HG03342 (cell line): ENCODE data around the gene NAA60.

ENCODE experiments used
- ATAC-seq: cut with Tn5 transposase; IDR thresholded peaks from one replicate; pipeline ENCODE4 v1.9.1; 2021; ENCODE audit warnings: mild to moderate bottlenecking, moderate library complexity; ENCODE audit not compliant: unreplicated experiment

Gene NAA60

GRCh38 chr16:3443108-3444031 lies at the start of gene NAA60, which contains the start of gene ZNF597:
TSS of gene NAA60 (plus strand) at chr16:3443680. CDS start at chr16:3476228, 32,548 bp downstream.
TSS of gene ZNF597 (minus strand) at chr16:3443504. CDS start at chr16:3443153, 351 bp downstream.
- ATAC-seq = peak; percentile 93

GRCh38 chr16:3400446-3400778 lies 43.1 kb upstream of the NAA60 start:
- no peak for ATAC-seq

GRCh38 chr16:3400779-3401688 lies 42.4 kb upstream of the NAA60 start, which contains the start of the genes ZNF174 and ZSCAN32:
TSS of gene ZNF174 (plus strand) at chr16:3401215. CDS start at chr16:3402005, 790 bp downstream.
TSS of gene ZSCAN32 (minus strand) at chr16:3401004. CDS start at chr16:3397557, 3,447 bp downstream.
- peak; percentile 96 for ATAC-seq

DNA sequence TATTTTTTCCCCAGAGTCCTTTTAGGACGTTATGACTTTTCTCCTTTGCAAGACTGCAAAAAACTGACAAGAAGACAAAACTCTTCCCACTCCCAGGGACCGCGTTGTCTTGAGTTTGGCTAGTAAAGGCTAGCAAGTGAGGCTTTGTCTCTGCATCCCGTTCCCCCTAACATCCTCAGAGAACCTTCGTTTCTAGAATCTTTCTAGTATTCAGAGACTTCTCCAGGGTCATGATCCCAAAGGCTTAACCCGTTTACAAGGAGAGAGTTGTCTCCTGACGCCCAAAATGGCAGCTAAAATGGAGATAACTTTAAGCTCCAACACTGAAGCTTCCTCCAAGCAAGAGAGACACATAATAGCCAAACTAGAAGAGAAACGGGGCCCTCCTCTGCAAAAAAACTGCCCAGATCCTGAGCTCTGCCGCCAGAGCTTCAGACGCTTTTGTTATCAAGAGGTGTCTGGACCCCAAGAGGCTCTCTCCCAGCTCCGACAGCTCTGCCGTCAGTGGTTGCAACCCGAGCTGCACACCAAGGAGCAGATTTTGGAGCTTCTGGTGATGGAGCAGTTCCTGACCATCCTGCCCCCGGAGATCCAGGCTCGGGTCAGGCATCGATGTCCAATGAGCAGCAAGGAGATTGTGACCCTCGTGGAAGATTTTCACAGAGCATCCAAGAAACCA lies 41.6 kb upstream of the NAA60 start:
- no peak for ATAC-seq

DNA sequence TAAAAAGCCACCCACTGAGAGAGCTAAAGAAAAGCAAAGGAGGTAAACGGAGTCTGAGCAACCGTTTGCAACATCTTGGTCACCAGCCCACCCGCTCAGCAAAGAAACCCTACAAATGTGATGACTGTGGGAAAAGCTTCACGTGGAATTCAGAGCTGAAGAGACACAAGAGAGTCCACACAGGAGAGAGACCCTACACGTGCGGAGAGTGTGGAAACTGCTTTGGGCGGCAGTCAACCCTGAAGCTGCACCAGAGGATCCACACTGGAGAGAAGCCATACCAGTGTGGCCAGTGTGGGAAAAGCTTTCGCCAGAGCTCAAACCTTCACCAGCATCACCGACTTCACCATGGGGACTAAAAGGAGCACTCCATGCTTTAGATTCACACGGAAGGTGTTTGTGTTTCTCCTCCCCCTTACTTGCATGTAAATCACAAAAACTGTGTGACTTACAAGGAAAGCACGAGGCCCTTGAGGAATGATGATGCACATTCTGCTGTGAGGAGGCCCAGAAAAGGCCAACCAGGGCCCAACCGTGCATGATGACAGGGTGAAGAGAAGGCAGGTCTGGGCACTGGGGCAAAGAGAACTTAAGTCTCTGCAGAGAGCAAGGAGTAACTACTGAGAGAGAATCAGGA lies 34.8 kb upstream of the NAA60 start:
- no peak for ATAC-seq

DNA sequence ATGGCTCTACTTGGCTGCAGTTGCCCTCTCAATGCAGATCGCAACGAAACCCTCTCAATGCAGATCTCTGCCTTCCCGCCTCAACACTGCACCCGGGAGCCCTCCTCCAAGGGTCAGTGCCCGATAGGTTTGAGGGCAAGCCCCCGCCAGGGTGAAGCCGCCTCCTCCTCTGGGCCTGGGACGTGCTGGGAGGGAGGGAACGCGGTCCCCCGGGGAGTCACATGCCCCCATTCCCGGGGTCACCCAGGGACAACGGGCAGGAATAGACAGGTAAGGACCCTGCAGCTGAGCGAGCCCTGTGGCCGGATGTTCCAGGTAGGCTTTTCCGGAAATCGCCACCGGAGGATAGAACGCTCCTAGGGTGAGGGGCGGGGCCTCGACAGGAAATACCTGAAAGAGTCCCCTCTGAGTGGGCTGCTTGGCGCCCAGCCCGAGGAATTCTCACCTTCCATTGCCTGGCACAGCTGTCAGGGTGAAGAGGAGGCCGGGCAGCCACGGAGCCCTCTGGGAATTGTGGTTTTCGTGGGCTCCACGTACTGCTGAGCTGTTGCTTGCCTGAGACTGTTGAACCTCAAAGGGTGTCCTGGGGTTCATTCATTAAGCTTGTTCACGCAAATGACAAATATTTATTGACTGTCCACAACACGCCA lies 29.6 kb upstream of the NAA60 start:
- ATAC-seq = no peak

GRCh38 chr16:3431779-3432219 lies 11.7 kb upstream of the NAA60 start:
- ATAC-seq = no peak

GRCh38 chr16:3434373-3434772 lies 9.1 kb upstream of the NAA60 start:
- no peak for ATAC-seq

GRCh38 chr16:3439637-3440036 lies 3.8 kb upstream of the NAA60 start:
- no peak for ATAC-seq

- ATAC-seq = peak; percentile 28
Measured at GRCh38 chr16:3444032-3444388, 530 bp downstream of the NAA60 start.

DNA sequence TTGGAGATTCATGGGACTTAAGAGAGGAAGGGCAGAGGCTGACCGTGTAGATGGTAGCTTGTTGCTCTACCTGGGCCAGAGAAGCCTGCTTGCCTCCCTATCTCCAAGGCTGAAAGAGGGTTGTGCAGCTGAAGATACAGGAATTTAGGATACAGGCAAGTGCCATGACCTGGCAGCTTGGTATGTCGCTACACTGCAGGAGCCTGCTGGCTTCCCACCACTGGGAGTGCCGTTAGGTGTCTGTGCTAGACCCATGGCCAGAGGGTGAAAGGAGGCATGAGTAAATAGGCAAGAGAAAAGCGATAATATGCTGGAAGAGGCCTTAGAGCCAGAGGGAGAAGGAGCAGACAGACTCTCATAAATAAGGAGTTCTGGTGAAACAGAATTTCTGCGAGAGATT lies 10.6 kb downstream of the NAA60 start:
- no peak for ATAC-seq

DNA sequence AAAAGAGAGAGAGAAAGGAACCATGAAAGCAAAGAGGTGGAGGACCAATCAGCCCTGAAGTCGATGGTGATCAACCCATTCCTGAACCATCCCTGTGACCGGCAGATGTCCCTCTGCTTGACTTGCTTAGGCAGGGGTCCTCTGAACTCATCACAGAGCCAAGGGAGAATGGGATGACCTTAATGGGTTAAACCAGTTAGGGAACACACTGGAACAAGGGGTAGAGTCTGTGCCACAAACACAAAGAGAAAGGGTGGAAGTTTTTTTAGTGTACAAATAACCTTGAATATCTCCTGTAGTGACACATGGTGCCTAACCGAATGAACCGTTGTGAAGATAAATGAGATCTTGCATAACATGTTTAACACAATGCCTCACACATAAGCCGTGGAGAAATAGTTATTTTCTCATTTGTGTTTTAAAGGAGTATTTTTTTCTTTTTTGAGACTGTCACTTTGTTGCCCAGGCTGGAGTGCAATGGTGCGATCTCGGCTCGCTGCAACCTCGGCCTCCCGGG lies 11.2 kb downstream of the NAA60 start:
- no peak for ATAC-seq

DNA sequence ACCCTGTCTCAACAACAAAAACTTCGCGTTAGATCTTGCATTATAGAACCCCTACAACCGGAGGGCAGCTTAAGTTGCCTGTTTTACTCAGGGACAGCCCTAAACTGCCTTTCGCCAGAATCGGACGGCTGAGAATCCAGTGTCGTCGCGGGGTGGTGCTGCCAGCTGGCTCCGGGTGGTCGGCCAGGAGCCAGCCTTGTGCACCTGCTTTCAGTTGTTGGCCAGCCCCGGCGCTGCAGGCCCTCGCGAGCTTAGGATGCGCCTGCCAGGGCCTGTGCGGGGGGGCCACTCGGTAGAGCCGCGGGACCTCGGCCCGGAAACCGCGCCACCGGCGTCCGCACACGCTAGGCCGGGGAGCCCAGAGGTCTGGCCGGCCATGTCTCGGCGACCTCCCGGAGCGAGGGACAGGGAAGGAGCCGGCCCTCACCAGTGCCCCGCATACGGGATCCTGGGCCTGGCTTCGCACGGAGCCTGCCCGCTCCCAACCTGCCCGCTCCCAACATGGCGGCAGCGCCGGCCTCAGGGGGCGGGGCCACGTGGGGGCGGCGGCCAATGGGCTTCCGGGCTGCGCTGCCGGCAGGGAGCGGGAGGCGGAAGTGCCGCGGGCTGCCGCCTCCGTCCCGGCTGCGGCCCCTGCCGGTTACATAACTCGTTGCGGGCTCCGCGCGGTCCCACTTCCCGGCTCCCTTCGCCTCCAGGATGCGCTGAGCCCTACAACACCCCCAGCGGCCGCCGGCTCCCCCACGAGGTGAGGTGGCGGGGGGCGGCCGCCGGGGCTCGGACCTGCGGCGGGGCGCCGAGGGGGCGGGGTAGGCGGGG lies 14.2 kb downstream of the NAA60 start:
- peak; percentile 79 for ATAC-seq

DNA sequence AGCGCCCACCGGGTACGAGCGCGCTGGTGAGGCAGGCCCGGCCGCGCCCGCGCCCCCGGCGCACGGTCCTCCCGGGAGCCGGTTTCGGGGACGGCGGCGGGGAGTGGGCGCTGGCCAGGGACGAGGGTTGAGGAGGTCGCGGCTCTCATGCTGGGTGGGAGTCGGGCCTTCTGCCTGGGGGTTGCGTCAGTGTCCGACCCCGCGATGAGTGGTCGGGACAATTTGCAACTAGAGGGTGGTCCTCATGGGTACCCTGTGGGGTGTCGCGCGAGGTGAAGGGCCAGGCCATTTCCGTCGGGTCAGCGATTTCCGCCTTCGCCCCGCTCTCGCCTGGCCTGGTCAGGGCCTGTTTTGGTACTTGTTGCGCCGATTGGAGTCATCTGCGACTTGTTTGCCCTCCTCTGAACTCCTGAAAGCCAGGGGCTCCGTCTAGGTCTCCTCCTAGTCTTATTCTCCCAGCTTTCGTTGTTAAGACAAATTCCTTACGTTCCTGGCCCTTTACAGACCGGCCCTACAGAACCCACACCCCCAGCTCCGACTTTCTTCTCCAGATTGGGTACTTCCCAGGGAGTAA lies 14.9 kb downstream of the NAA60 start:
- ATAC-seq = peak; percentile 7

DNA sequence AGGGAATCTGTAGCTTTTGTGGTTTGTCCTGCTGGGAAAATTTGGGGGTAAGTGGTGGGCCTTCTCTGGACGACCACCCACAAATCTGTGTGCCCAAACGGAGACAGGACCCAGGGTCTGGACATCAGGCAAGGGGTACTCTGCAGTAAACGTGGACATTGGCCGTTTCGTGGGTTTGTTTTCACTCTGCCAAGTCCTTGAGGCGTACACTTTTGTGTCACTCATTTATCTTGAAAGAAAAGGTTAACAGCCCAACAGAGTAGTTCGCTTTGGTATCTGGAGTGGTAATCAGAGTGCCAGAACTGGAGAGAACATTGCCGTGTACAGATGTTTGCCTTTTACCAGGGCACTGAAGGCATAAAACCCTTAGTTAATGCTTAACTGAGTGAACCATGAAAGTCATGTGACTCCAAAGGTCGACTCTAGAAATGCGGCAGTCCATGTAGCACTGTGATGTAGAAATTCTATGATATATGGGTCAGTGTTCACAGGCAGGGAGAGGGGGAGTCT lies 15.4 kb downstream of the NAA60 start:
- ATAC-seq = no peak

DNA sequence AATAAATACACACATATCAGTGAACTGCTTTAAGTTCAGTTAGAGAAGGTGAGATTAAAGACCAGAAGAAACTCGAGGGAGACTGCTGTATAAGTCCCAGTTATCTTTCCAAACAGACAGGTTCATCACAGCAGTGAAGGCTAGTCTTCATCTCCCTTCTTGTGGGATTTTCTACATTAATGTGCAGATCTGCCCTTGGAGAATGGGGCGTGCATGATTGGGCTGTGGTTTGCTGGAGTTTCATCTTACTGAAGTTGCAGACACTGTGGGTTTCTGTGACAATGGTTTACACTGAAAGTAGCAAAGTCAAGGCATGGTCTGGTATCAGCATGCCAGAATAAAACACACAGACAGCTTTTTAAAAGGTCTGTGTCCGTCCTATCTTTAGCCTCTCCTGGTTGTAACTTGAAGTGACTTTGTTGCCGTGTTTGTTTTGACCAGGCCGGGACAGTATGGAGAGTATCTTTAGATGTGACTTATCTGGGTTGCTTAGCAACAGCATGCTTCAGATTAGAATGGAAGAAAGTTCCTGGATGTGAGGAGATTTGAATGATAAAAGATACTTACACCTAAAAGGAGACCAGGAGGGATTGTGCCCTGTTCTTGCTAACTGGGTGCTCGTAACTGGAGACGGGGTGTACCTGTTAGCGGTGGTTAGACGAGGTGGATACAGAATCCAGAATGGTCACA lies 16.1 kb downstream of the NAA60 start:
- ATAC-seq = no peak

GRCh38 chr16:3460121-3460520 lies 16.6 kb downstream of the NAA60 start:
- ATAC-seq = no peak

GRCh38 chr16:3460585-3460984 lies 17.1 kb downstream of the NAA60 start:
- no peak for ATAC-seq
